Adrenal gland (tissue), 12 donors: ENCODE results near the gene DNAH2. TPM values are rescaled to one million over a fixed set of nuclear protein-coding genes. Genes with fewer than 3 reads are reported as not detected.

ENCODE experiments used
- DNase-seq, 7 donors: peaks; one replicate each; pipeline ENCODE4 v3.0.0-alpha.2; 2019 to 2020
- H3K27ac ChIP-seq, 5 donors: fragments of 200-600 bp; sonication (generic) in 4 of 5; 1 replicate in 3 of 5; 2 replicates in 2 of 5; pipeline versions ENCODE4 v1.5.1 to v1.8.0; 2016 to 2020; ENCODE audit warnings: mild to moderate bottlenecking in 1 of 5
- H3K27me3 ChIP-seq: fragments of 200-600 bp; 2 replicates; pipeline ENCODE4 v1.8.0; 2021
- H3K36me3 ChIP-seq, 2 donors: fragments of 200-600 bp; replicated peaks in 1 of 2; 1 replicate in 1 of 2; 2 replicates in 1 of 2; pipeline versions ENCODE4 v1.5.1 to v1.8.0; 2018 to 2022
- H3K4me1 ChIP-seq, 2 donors: fragments of 200-600 bp; replicated peaks in 1 of 2; 1 replicate in 1 of 2; 2 replicates in 1 of 2; pipeline versions ENCODE4 v1.5.1 to v1.8.0; 2018 to 2021
- H3K4me3 ChIP-seq, 4 donors: fragments of 200-600 bp; sonication (generic) in 3 of 4; one replicate each; pipeline ENCODE4 v1.5.1; 2016 to 2018
- H3K9me3 ChIP-seq, 3 donors: fragments of 200-600 bp; sonication (generic) in 1 of 3; replicated peaks in 1 of 3; 1 replicate in 2 of 3; 2 replicates in 1 of 3; pipeline versions ENCODE4 v1.5.1 to v1.8.0; 2016 to 2021
- CTCF ChIP-seq, 6 experiments: fragments of 450-650 bp in 4 of 6; fragments of 200-600 bp in 2 of 6; sonication (generic) in 1 of 6; IDR thresholded peaks; 1 replicate in 5 of 6; 2 replicates in 1 of 6; pipeline versions ENCODE4 v1.5.1 to v1.8.0; 2016 to 2021; ENCODE audit warnings: antibody characterized with exemption in 6 of 6, mild to moderate bottlenecking in 2 of 6, moderate library complexity in 1 of 6
- POLR2A ChIP-seq, 2 donors: fragments of 450-650 bp; IDR thresholded peaks; one replicate each; pipeline ENCODE4 v1.6.1; 2017; ENCODE audit warnings: antibody characterized with exemption in 2 of 2, mild to moderate bottlenecking in 2 of 2, moderate library complexity in 1 of 2
- WGBS, 4 donors: extraction: QIAGEN DNeasy Blood & Tissue Kit in 2 of 4; methylation state at CpG; one replicate each; pipeline versions ENCODE4 v1.1.5 to v1.1.7; 2013 to 2017; 5-methylcytosine and 5-hydroxymethylcytosine counted together
- intact Hi-C, 2 donors: fragments of 100-400 bp; cut with DNase I; formaldehyde crosslinking; loops; one replicate each; pipeline versions ENCODE4 v1.14.1 to v1.15.0; 2022 to 2023
- polyA plus RNA-seq, 3 donors: library from polyadenylated mRNA; stranded (reverse); fragments of 200-250 nt in 2 of 3; fragments of 350-450 nt in 1 of 3; fragmentation: Illumina TruSeq in 1 of 3; extraction: RNeasy Lipid Tissue Mini Kit (QIAGEN cat#74804) in 1 of 3; gene quantifications; one replicate each; pipeline ENCODE4 v1.2.3, GENCODE V29; 2013 to 2014
- total RNA-seq, 9 donors: library from RNA; depleted of rRNA in 4 of 9; stranded (reverse); fragments of >200 nt in 4 of 9; fragments of 120-200 nt in 1 of 9; fragmentation: NEBNext Ultra II Directional in 1 of 9; extraction: Animal tissue kit (Norgen Biotek cat#: 25700) in 1 of 9; gene quantifications; one replicate each; pipeline versions ENCODE4 v1.1.0 to v1.2.4, GENCODE V29; 2013 to 2023
- donor health status: healthy with polysubstance abuse.
- donor health status: Bipolar disorder and iron deficiency.
- donor health status: DM: yes; HTN: yes; CAD: no.
- donor health status: DM: no; HTN: no; CAD: no.
- donor health status: DM: no; HTN: no; CAD: no.
- donor health status: DM: yes; HTN: yes; CAD: no.

The DNAH2 gene
- total and polyA plus RNA-seq, 12 donors, result 0.02 to 0.26 (median 0.07) TPM

- 45 to 54% (median 50%) methylated on average over 20 to 57 of the region's 57 CpGs for WGBS, 4 donors
These were observed 137.5 kb downstream of the DNAH2 start, which contains the start of gene TMEM88 for GRCh38 chr17:7854851-7855659. Gene TMEM88 (plus strand): TSS chr17:7855066. CDS start chr17:7855075, 9 bp downstream.

GRCh38 chr17:7855660-7856010 lies 138.1 kb downstream of the DNAH2 start:
- Histone ChIP-seq H3K4me1 (peaks cover 23 to 44% of the 10 kb centered on the region in 2 donors), H3K27me3 (no peaks in the 10 kb centered on the region), H3K36me3 (peaks cover 0 to 38% of the 10 kb centered on the region in 2 donors), H3K9me3 (no peaks in the 10 kb centered on the region), H3K27ac (peak overlapping the region in 4 of 5 donors; percentile 63 to 91 (median 82)), H3K4me3 (peak overlapping the region in 1 of 4 donors; percentile 58)
- peak in 5 of 7 donors; percentile 46 to 78 (median 57) for DNase-seq
- 4 to 19% (median 11%) methylated on average over 10 to 15 of the region's 15 CpGs for WGBS, 4 donors
- intact Hi-C loops, result loop anchor here in 1 of 2 donors (5.0 kb wide), 1 partner anchor 33 kb away; no protein-coding TSS in a partner anchor
- TF ChIP-seq CTCF (IDR thresholded peaks at IDR 0.05), result peak in 1 of 6 experiments; percentile 1
- peak; percentile 19 to 34 for TF ChIP-seq POLR2A (IDR thresholded peaks at IDR 0.05)

More at GRCh38 chr17:7854851-7855659, 137.5 kb downstream of the DNAH2 start, which contains the start of gene TMEM88:
- H3K4me3 ChIP-seq, result peak within 1 kb of the TSS in 1 of 4 donors; percentile 58
- H3K27me3 ChIP-seq, result no peaks in the 10 kb centered on the region
- H3K36me3 ChIP-seq, result peaks cover 0 to 42% of the 10 kb centered on the region in 2 donors
- no peaks in the 10 kb centered on the region for H3K9me3 ChIP-seq
- intact Hi-C loops, result loop anchor here (5.0 kb wide), 2 partner anchors 33 to 132 kb away; no protein-coding TSS in a partner anchor
- peak in 6 of 7 donors; percentile 26 to 74 (median 48) for DNase-seq
- H3K27ac ChIP-seq, result peak within 1 kb of the TSS in 4 of 5 donors; percentile 63 to 91 (median 82)
- peaks cover 24 to 50% of the 10 kb centered on the region in 2 donors for H3K4me1 ChIP-seq
- peak in 1 of 2 donors; percentile 16 for TF ChIP-seq POLR2A (IDR thresholded peaks at IDR 0.05)
- no peak for TF ChIP-seq CTCF (IDR thresholded peaks at IDR 0.05)

GRCh38 chr17:7856011-7856810 lies 138.7 kb downstream of the DNAH2 start:
- DNase-seq, result peak; percentile 56 to 86 (median 70)
- no peak for TF ChIP-seq POLR2A (IDR thresholded peaks at IDR 0.05)
- TF ChIP-seq CTCF (IDR thresholded peaks at IDR 0.05), result no peak
- intact Hi-C loops, result loop anchor here in 1 of 2 donors (5.0 kb wide), 1 partner anchor 34 kb away; no protein-coding TSS in a partner anchor
- H3K4me3 ChIP-seq, result peak overlapping the region in 3 of 4 donors; percentile 20 to 58 (median 39)
- 3 to 5% (median 4%) methylated on average over 22 to 29 of the region's 29 CpGs for WGBS, 4 donors
- H3K27me3 ChIP-seq, result no peaks in the 10 kb centered on the region
- H3K27ac ChIP-seq, result peak overlapping the region; percentile 75 to 91 (median 88)
- peaks cover 23 to 42% of the 10 kb centered on the region in 2 donors for H3K4me1 ChIP-seq
- peaks cover 0 to 37% of the 10 kb centered on the region in 2 donors for H3K36me3 ChIP-seq
- H3K9me3 ChIP-seq, result no peaks in the 10 kb centered on the region
